ENCODE measurements around the gene SPOCD1.

Gene SPOCD1

GRCh38 chr1:31785020-31785946, 30.5 kb downstream of the SPOCD1 start:
- TF ChIP-seq, protein P1, sequence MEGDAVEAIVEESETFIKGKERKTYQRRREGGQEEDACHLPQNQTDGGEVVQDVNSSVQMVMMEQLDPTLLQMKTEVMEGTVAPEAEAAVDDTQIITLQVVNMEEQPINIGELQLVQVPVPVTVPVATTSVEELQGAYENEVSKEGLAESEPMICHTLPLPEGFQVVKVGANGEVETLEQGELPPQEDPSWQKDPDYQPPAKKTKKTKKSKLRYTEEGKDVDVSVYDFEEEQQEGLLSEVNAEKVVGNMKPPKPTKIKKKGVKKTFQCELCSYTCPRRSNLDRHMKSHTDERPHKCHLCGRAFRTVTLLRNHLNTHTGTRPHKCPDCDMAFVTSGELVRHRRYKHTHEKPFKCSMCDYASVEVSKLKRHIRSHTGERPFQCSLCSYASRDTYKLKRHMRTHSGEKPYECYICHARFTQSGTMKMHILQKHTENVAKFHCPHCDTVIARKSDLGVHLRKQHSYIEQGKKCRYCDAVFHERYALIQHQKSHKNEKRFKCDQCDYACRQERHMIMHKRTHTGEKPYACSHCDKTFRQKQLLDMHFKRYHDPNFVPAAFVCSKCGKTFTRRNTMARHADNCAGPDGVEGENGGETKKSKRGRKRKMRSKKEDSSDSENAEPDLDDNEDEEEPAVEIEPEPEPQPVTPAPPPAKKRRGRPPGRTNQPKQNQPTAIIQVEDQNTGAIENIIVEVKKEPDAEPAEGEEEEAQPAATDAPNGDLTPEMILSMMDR (IDR thresholded peaks at IDR 0.05; ENCODE audit: borderline replicate concordance, insufficient read depth, low read depth, low read length) = no peak
- H3K4me3 ChIP-seq (ENCODE audit: low read depth, low read length) = no peak overlapping the region

DNA sequence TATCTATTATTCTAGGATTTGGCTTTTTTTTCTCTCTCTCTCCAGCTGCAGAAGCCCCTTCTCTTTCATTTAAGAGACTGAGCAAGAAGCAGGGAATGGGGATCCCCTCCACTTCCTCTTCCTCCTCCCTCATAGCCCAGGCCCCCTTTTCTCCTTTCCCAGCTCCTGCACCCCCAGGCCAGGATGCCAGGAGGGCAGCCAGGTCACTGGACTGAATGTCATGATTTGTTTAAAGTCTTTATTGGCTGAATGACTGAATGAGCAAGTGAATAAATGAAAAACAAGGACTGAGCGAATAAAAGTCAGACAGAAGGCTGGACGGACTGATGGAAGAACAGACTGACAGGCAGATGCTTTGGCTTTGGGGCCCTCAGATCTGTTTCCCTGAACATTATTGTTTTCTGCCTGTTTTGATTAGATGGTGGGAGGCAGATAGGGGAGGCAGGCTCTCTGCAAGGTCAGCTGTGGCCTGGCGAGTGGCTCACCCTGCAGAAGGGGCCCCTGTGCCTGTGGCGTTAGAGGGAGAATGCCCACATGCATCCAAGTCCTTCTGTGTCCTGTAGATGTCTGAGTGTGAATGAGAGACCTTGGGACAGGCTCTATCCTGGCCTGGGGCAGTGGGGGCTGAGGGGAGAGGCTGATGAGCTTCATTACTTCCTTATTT, 31.3 kb downstream of the SPOCD1 start:
- TF ChIP-seq, protein P1 (IDR thresholded peaks at IDR 0.05; ENCODE audit: borderline replicate concordance, insufficient read depth, low read depth, low read length) = no peak
- no peak overlapping the region for H3K4me3 ChIP-seq (ENCODE audit: low read depth, low read length)

GRCh38 chr1:31783846-31784245, 32.0 kb downstream of the SPOCD1 start:
- TF ChIP-seq, protein P1 (IDR thresholded peaks at IDR 0.05; ENCODE audit: borderline replicate concordance, insufficient read depth, low read depth, low read length) = no peak
- H3K4me3 ChIP-seq (ENCODE audit: low read depth, low read length) = no peak overlapping the region

GRCh38 chr1:31782421-31783410, 33.1 kb downstream of the SPOCD1 start:
- no peak overlapping the region for H3K4me3 ChIP-seq (ENCODE audit: low read depth, low read length)
- TF ChIP-seq, protein P1 (IDR thresholded peaks at IDR 0.05; ENCODE audit: borderline replicate concordance, insufficient read depth, low read depth, low read length) = no peak

DNA sequence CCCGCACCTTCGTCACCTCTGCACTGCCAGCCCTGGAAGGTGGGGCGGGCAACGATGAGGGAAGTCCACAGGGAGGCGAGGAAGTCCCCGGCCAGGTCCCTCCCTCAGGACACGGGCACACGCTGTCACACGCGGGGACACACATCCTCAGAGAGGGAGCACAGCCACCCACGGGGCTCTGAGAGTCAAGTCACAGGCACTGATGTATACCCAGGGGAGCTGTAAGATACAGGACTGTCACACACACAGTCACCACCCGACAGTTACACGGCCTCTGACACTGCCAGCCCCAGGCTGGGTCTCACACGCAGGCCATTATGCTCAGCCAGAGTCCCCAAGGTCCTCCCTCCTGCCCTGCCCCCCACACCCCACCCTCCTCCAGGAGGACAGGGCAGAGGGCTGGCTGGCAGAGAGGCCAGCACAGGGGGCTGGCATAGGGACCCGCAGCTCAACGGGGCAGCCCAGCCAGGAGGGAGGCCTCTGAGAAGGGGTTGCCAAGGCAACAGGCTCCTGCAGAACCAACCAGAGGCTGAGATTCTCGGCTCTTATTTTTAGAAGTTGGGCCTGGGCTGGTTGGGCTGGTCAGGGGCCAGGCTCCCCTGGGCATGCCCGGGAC, 34.0 kb downstream of the SPOCD1 start:
- H3K4me3 ChIP-seq (ENCODE audit: low read depth, low read length) = no peak overlapping the region
- TF ChIP-seq, protein P1 (IDR thresholded peaks at IDR 0.05; ENCODE audit: borderline replicate concordance, insufficient read depth, low read depth, low read length) = no peak

- TF ChIP-seq, protein P1 (IDR thresholded peaks at IDR 0.05; ENCODE audit: borderline replicate concordance, insufficient read depth, low read depth, low read length) = no peak
- H3K4me3 ChIP-seq (ENCODE audit: low read depth, low read length) = no peak overlapping the region
Measured at GRCh38 chr1:31781138-31781755, 34.6 kb downstream of the SPOCD1 start.
